Measurements from ENCODE around the gene CGB1.

Gene CGB1

GRCh38 chr19:48991873-48992580 lies 44.7 kb downstream of the CGB1 start:
- H3K27ac Mint-ChIP-seq, result peak overlapping the region; percentile 99
- peaks cover 34% of the 10 kb centered on the region for H3K36me3 Mint-ChIP-seq (ENCODE audit: low read depth)
- H3K4me1 Mint-ChIP-seq, result peaks cover 43% of the 10 kb centered on the region
- H3K27me3 Mint-ChIP-seq (ENCODE audit: low read depth, poor library complexity), result no peaks in the 10 kb centered on the region
- no peaks in the 10 kb centered on the region for H3K9me3 Mint-ChIP-seq
- peak overlapping the region; percentile 98 for H3K4me3 Mint-ChIP-seq
- TF ChIP-seq CTCF (IDR thresholded peaks at IDR 0.05), result no peak
- no peak for DNase-seq

- peak overlapping the region; percentile 59 for H3K27ac Mint-ChIP-seq
- peaks cover 43% of the 10 kb centered on the region for H3K4me1 Mint-ChIP-seq
- no peaks in the 10 kb centered on the region for H3K9me3 Mint-ChIP-seq
- peaks cover 38% of the 10 kb centered on the region for H3K36me3 Mint-ChIP-seq (ENCODE audit: low read depth)
- H3K27me3 Mint-ChIP-seq (ENCODE audit: low read depth, poor library complexity), result no peaks in the 10 kb centered on the region
- no peak for TF ChIP-seq CTCF (IDR thresholded peaks at IDR 0.05)
- DNase-seq, result no peak
- peak overlapping the region; percentile 98 for H3K4me3 Mint-ChIP-seq
These were observed 45.6 kb downstream of the CGB1 start for GRCh38 chr19:48991011-48991609.

GRCh38 chr19:48990400-48990799 lies 46.3 kb downstream of the CGB1 start:
- peaks cover 43% of the 10 kb centered on the region for H3K36me3 Mint-ChIP-seq (ENCODE audit: low read depth)
- TF ChIP-seq CTCF (IDR thresholded peaks at IDR 0.05), result no peak
- peaks cover 42% of the 10 kb centered on the region for H3K4me1 Mint-ChIP-seq
- H3K9me3 Mint-ChIP-seq, result no peaks in the 10 kb centered on the region
- H3K27me3 Mint-ChIP-seq (ENCODE audit: low read depth, poor library complexity), result no peaks in the 10 kb centered on the region
- peak overlapping the region; percentile 23 for H3K27ac Mint-ChIP-seq
- DNase-seq, result no peak
- H3K4me3 Mint-ChIP-seq, result peak overlapping the region; percentile 36

GRCh38 chr19:48989701-48990291 lies 46.9 kb downstream of the CGB1 start:
- Mint-ChIP-seq H3K27ac (peak overlapping the region; percentile 23), H3K4me1 (peaks cover 36% of the 10 kb centered on the region), H3K4me3 (peak overlapping the region; percentile 2), H3K27me3 (ENCODE audit: low read depth, poor library complexity) (no peaks in the 10 kb centered on the region), H3K36me3 (ENCODE audit: low read depth) (peaks cover 49% of the 10 kb centered on the region), H3K9me3 (no peaks in the 10 kb centered on the region)
- no peak for TF ChIP-seq CTCF (IDR thresholded peaks at IDR 0.05)
- DNase-seq, result no peak

- DNase-seq, result no peak
- Mint-ChIP-seq H3K4me3 (no peak overlapping the region), H3K27ac (peak overlapping the region; percentile 36)
These were observed 47.8 kb downstream of the CGB1 start for GRCh38 chr19:48988860-48989259.

More at GRCh38 chr19:48988860-48989259, 47.8 kb downstream of the CGB1 start:
- Mint-ChIP-seq H3K36me3 (ENCODE audit: low read depth) (peaks cover 49% of the 10 kb centered on the region), H3K4me1 (peaks cover 26% of the 10 kb centered on the region), H3K27me3 (ENCODE audit: low read depth, poor library complexity) (no peaks in the 10 kb centered on the region), H3K9me3 (no peaks in the 10 kb centered on the region)
- no peak for TF ChIP-seq CTCF (IDR thresholded peaks at IDR 0.05)
